ENCODE results near the gene CKS1B.

Gene CKS1B

GRCh38 chr1:155008015-155008941 is 33.8 kb downstream of the CKS1B start:
- Histone ChIP-seq H3K4me3 (ENCODE audit: low read length in 2 of 2) (peak overlapping the region; percentile 65 to 67), H3K9ac (ENCODE audit: low read depth in 1 of 2, low read length in 2 of 2) (peak overlapping the region; percentile 68 to 100), H3K27ac (ENCODE audit: low read depth in 2 of 2, low read length in 2 of 2) (peak overlapping the region; percentile 98 to 99)

GRCh38 chr1:155009221-155009711 is 34.8 kb downstream of the CKS1B start:
- Histone ChIP-seq H3K36me3 (ENCODE audit: control insufficient read depth in 2 of 2, insufficient read depth in 2 of 2, low read length in 2 of 2) (peaks cover 16 to 17% of the 10 kb centered on the region in 2 donors), H3K27ac (ENCODE audit: low read depth in 2 of 2, low read length in 2 of 2) (peak overlapping the region; percentile 98 to 99), H3K27me3 (ENCODE audit: control insufficient read depth in 2 of 2, insufficient read depth in 2 of 2, low read length in 2 of 2) (no peaks in the 10 kb centered on the region), H3K4me1 (ENCODE audit: control insufficient read depth in 2 of 2, insufficient read depth in 2 of 2, low read length in 2 of 2) (peaks cover 72 to 92% of the 10 kb centered on the region in 2 donors), H3K4me3 (ENCODE audit: low read length in 2 of 2) (peak overlapping the region; percentile 65 to 67), H3K9ac (ENCODE audit: low read depth in 1 of 2, low read length in 2 of 2) (peak overlapping the region; percentile 68 to 100), H3K9me3 (ENCODE audit: control insufficient read depth in 2 of 2, low read length in 2 of 2) (no peaks in the 10 kb centered on the region)

More at GRCh38 chr1:155008015-155008941, 33.8 kb downstream of the CKS1B start:
- peaks cover 9 to 11% of the 10 kb centered on the region in 2 donors for H3K36me3 ChIP-seq (ENCODE audit: control insufficient read depth in 2 of 2, insufficient read depth in 2 of 2, low read length in 2 of 2)
- no peaks in the 10 kb centered on the region for H3K27me3 ChIP-seq (ENCODE audit: control insufficient read depth in 2 of 2, insufficient read depth in 2 of 2, low read length in 2 of 2)
- no peaks in the 10 kb centered on the region for H3K9me3 ChIP-seq (ENCODE audit: control insufficient read depth in 2 of 2, low read length in 2 of 2)
- H3K4me1 ChIP-seq (ENCODE audit: control insufficient read depth in 2 of 2, insufficient read depth in 2 of 2, low read length in 2 of 2) = peaks cover 72 to 88% of the 10 kb centered on the region in 2 donors

GRCh38 chr1:155009742-155010141 is 35.3 kb downstream of the CKS1B start:
- H3K27ac ChIP-seq (ENCODE audit: low read depth in 2 of 2, low read length in 2 of 2) = peak overlapping the region; percentile 98 to 99
- peaks cover 69 to 88% of the 10 kb centered on the region in 2 donors for H3K4me1 ChIP-seq (ENCODE audit: control insufficient read depth in 2 of 2, insufficient read depth in 2 of 2, low read length in 2 of 2)
- H3K9me3 ChIP-seq (ENCODE audit: control insufficient read depth in 2 of 2, low read length in 2 of 2) = no peaks in the 10 kb centered on the region
- no peaks in the 10 kb centered on the region for H3K27me3 ChIP-seq (ENCODE audit: control insufficient read depth in 2 of 2, insufficient read depth in 2 of 2, low read length in 2 of 2)
- H3K4me3 ChIP-seq (ENCODE audit: low read length in 2 of 2) = peak overlapping the region; percentile 65 to 67
- H3K36me3 ChIP-seq (ENCODE audit: control insufficient read depth in 2 of 2, insufficient read depth in 2 of 2, low read length in 2 of 2) = peaks cover 20 to 22% of the 10 kb centered on the region in 2 donors
- H3K9ac ChIP-seq (ENCODE audit: low read depth in 1 of 2, low read length in 2 of 2) = peak overlapping the region; percentile 54 to 100

GRCh38 chr1:155010211-155010918 is 35.9 kb downstream of the CKS1B start:
- peaks cover 25 to 28% of the 10 kb centered on the region in 2 donors for H3K36me3 ChIP-seq (ENCODE audit: control insufficient read depth in 2 of 2, insufficient read depth in 2 of 2, low read length in 2 of 2)
- H3K4me3 ChIP-seq (ENCODE audit: low read length in 2 of 2) = peak overlapping the region; percentile 65 to 67
- no peaks in the 10 kb centered on the region for H3K27me3 ChIP-seq (ENCODE audit: control insufficient read depth in 2 of 2, insufficient read depth in 2 of 2, low read length in 2 of 2)
- peak overlapping the region; percentile 98 to 99 for H3K27ac ChIP-seq (ENCODE audit: low read depth in 2 of 2, low read length in 2 of 2)
- H3K4me1 ChIP-seq (ENCODE audit: control insufficient read depth in 2 of 2, insufficient read depth in 2 of 2, low read length in 2 of 2) = peaks cover 66 to 82% of the 10 kb centered on the region in 2 donors
- no peaks in the 10 kb centered on the region for H3K9me3 ChIP-seq (ENCODE audit: control insufficient read depth in 2 of 2, low read length in 2 of 2)
- peak overlapping the region; percentile 54 to 100 for H3K9ac ChIP-seq (ENCODE audit: low read depth in 1 of 2, low read length in 2 of 2)

GRCh38 chr1:155011004-155011416 is 36.5 kb downstream of the CKS1B start:
- Histone ChIP-seq H3K9me3 (ENCODE audit: control insufficient read depth in 2 of 2, low read length in 2 of 2) (no peaks in the 10 kb centered on the region), H3K4me1 (ENCODE audit: control insufficient read depth in 2 of 2, insufficient read depth in 2 of 2, low read length in 2 of 2) (peaks cover 64 to 78% of the 10 kb centered on the region in 2 donors), H3K36me3 (ENCODE audit: control insufficient read depth in 2 of 2, insufficient read depth in 2 of 2, low read length in 2 of 2) (peaks cover 32 to 34% of the 10 kb centered on the region in 2 donors), H3K9ac (ENCODE audit: low read depth in 1 of 2, low read length in 2 of 2) (peak overlapping the region; percentile 58 to 60), H3K4me3 (ENCODE audit: low read length in 2 of 2) (peak overlapping the region; percentile 22 to 67), H3K27me3 (ENCODE audit: control insufficient read depth in 2 of 2, insufficient read depth in 2 of 2, low read length in 2 of 2) (no peaks in the 10 kb centered on the region), H3K27ac (ENCODE audit: low read depth in 2 of 2, low read length in 2 of 2) (peak overlapping the region; percentile 98 to 99)

GRCh38 chr1:155011437-155012025 is 37.0 kb downstream of the CKS1B start:
- peak overlapping the region; percentile 50 to 67 for H3K4me3 ChIP-seq (ENCODE audit: low read length in 2 of 2)
- H3K9ac ChIP-seq (ENCODE audit: low read depth in 1 of 2, low read length in 2 of 2) = peak overlapping the region; percentile 58 to 60

DNA sequence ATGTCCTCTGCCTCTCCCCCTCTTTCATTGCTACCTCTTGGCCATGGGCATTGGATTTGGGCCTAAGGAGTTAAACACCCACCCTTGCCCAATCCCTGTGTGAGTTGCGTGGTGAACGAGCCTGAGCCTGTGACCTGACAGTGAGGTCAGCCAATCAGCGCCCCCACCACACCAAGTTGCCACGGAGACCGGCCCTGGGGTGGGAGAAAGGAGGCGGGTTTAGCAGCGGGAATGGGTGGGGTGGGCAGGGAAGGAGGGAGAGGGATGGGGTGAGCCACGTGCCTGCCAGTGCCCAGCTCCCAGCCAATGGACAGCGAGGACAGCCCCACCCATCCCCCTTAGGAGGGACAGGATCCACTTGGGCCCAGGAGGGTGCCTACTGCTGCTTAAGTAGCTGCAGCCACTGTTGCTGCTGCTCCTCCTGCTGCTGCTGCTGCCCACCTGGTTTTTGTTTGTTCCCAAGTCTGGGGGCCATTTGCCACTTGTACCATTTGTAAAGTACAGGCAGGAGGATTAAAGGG is 37.6 kb downstream of the CKS1B start:
- Histone ChIP-seq H3K9me3 (ENCODE audit: control insufficient read depth in 2 of 2, low read length in 2 of 2) (no peaks in the 10 kb centered on the region), H3K27ac (ENCODE audit: low read depth in 2 of 2, low read length in 2 of 2) (peak overlapping the region; percentile 98 to 99), H3K9ac (ENCODE audit: low read depth in 1 of 2, low read length in 2 of 2) (peak overlapping the region; percentile 60), H3K4me1 (ENCODE audit: control insufficient read depth in 2 of 2, insufficient read depth in 2 of 2, low read length in 2 of 2) (peaks cover 64 to 78% of the 10 kb centered on the region in 2 donors), H3K36me3 (ENCODE audit: control insufficient read depth in 2 of 2, insufficient read depth in 2 of 2, low read length in 2 of 2) (peaks cover 39 to 41% of the 10 kb centered on the region in 2 donors), H3K4me3 (ENCODE audit: low read length in 2 of 2) (peak overlapping the region in 1 of 2 donors; percentile 50), H3K27me3 (ENCODE audit: control insufficient read depth in 2 of 2, insufficient read depth in 2 of 2, low read length in 2 of 2) (no peaks in the 10 kb centered on the region)

More at GRCh38 chr1:155011437-155012025, 37.0 kb downstream of the CKS1B start:
- Histone ChIP-seq H3K36me3 (ENCODE audit: control insufficient read depth in 2 of 2, insufficient read depth in 2 of 2, low read length in 2 of 2) (peaks cover 37 to 40% of the 10 kb centered on the region in 2 donors), H3K9me3 (ENCODE audit: control insufficient read depth in 2 of 2, low read length in 2 of 2) (no peaks in the 10 kb centered on the region), H3K4me1 (ENCODE audit: control insufficient read depth in 2 of 2, insufficient read depth in 2 of 2, low read length in 2 of 2) (peaks cover 64 to 78% of the 10 kb centered on the region in 2 donors), H3K27me3 (ENCODE audit: control insufficient read depth in 2 of 2, insufficient read depth in 2 of 2, low read length in 2 of 2) (no peaks in the 10 kb centered on the region), H3K27ac (ENCODE audit: low read depth in 2 of 2, low read length in 2 of 2) (peak overlapping the region; percentile 98 to 99)

GRCh38 chr1:155012776-155013602 is 38.5 kb downstream of the CKS1B start:
- H3K9ac ChIP-seq (ENCODE audit: low read depth in 1 of 2, low read length in 2 of 2) = peak overlapping the region; percentile 60
- peaks cover 62 to 75% of the 10 kb centered on the region in 2 donors for H3K4me1 ChIP-seq (ENCODE audit: control insufficient read depth in 2 of 2, insufficient read depth in 2 of 2, low read length in 2 of 2)
- no peaks in the 10 kb centered on the region for H3K27me3 ChIP-seq (ENCODE audit: control insufficient read depth in 2 of 2, insufficient read depth in 2 of 2, low read length in 2 of 2)
- peak overlapping the region; percentile 98 to 99 for H3K27ac ChIP-seq (ENCODE audit: low read depth in 2 of 2, low read length in 2 of 2)
- no peak overlapping the region for H3K4me3 ChIP-seq (ENCODE audit: low read length in 2 of 2)
- H3K36me3 ChIP-seq (ENCODE audit: control insufficient read depth in 2 of 2, insufficient read depth in 2 of 2, low read length in 2 of 2) = peaks cover 39 to 41% of the 10 kb centered on the region in 2 donors
- H3K9me3 ChIP-seq (ENCODE audit: control insufficient read depth in 2 of 2, low read length in 2 of 2) = no peaks in the 10 kb centered on the region

GRCh38 chr1:155013632-155014031 is 39.2 kb downstream of the CKS1B start:
- Histone ChIP-seq H3K9ac (ENCODE audit: low read depth in 1 of 2, low read length in 2 of 2) (peak overlapping the region in 1 of 2 donors; percentile 60), H3K27ac (ENCODE audit: low read depth in 2 of 2, low read length in 2 of 2) (peak overlapping the region; percentile 98 to 99), H3K36me3 (ENCODE audit: control insufficient read depth in 2 of 2, insufficient read depth in 2 of 2, low read length in 2 of 2) (peaks cover 39 to 43% of the 10 kb centered on the region in 2 donors), H3K4me1 (ENCODE audit: control insufficient read depth in 2 of 2, insufficient read depth in 2 of 2, low read length in 2 of 2) (peaks cover 63 to 73% of the 10 kb centered on the region in 2 donors), H3K9me3 (ENCODE audit: control insufficient read depth in 2 of 2, low read length in 2 of 2) (no peaks in the 10 kb centered on the region), H3K27me3 (ENCODE audit: control insufficient read depth in 2 of 2, insufficient read depth in 2 of 2, low read length in 2 of 2) (no peaks in the 10 kb centered on the region), H3K4me3 (ENCODE audit: low read length in 2 of 2) (no peak overlapping the region)

Measured in mucosa of rectum (tissue), 2 donors.